Stimulated activated CD8-positive, alpha-beta memory T cell treated with anti-CD3 and anti-CD28 coated beads, Interleukin-7, amount 100 ng/mL, for 24 hours (primary cell): ENCODE data around the gene HNMT.

Experiments used
- DNase-seq: peaks from one replicate; pipeline ENCODE4 v3.0.0-alpha.2; 2020; ENCODE audit warnings: low read depth

HNMT gene

GRCh38 chr2:138012082-138012481 lies 47.8 kb downstream of the HNMT start:
- DNase-seq, result no peak

- no peak for DNase-seq
Measured at GRCh38 chr2:138012968-138013367, 48.7 kb downstream of the HNMT start.

- no peak for DNase-seq
Measured at GRCh38 chr2:138013639-138014038, 49.4 kb downstream of the HNMT start.

- DNase-seq, result no peak
Measured at GRCh38 chr2:138015494-138015893, 51.2 kb downstream of the HNMT start.

- no peak for DNase-seq
Measured at GRCh38 chr2:138016351-138017087, 52.2 kb downstream of the HNMT start.

GRCh38 chr2:138017824-138018223 lies 53.6 kb downstream of the HNMT start:
- no peak for DNase-seq

- DNase-seq, result no peak
Measured at GRCh38 chr2:138018866-138019688, 54.8 kb downstream of the HNMT start.

- DNase-seq, result no peak
Measured at GRCh38 chr2:138020432-138020831, 56.2 kb downstream of the HNMT start.

GRCh38 chr2:138021154-138021553 lies 56.9 kb downstream of the HNMT start:
- DNase-seq, result no peak

- DNase-seq, result no peak
Measured at GRCh38 chr2:138023298-138023697, 59.0 kb downstream of the HNMT start.

GRCh38 chr2:138023976-138024375 lies 59.7 kb downstream of the HNMT start:
- DNase-seq, result no peak

GRCh38 chr2:138026111-138027020 lies 62.1 kb downstream of the HNMT start:
- no peak for DNase-seq

- DNase-seq, result no peak
Measured at GRCh38 chr2:138028538-138028937, 64.3 kb downstream of the HNMT start.

GRCh38 chr2:138029276-138029675 lies 65.0 kb downstream of the HNMT start:
- DNase-seq, result no peak

GRCh38 chr2:138030459-138030858 lies 66.2 kb downstream of the HNMT start:
- DNase-seq, result no peak

GRCh38 chr2:138032334-138032733 lies 68.1 kb downstream of the HNMT start:
- DNase-seq, result no peak

- no peak for DNase-seq
Measured at GRCh38 chr2:138034536-138034935, 70.3 kb downstream of the HNMT start.

GRCh38 chr2:138035608-138036217 lies 71.4 kb downstream of the HNMT start:
- no peak for DNase-seq

- no peak for DNase-seq
Measured at GRCh38 chr2:138036522-138036921, 72.2 kb downstream of the HNMT start.

- no peak for DNase-seq
Measured at GRCh38 chr2:138037090-138037489, 72.8 kb downstream of the HNMT start.

- DNase-seq, result no peak
Measured at GRCh38 chr2:138040616-138041015, 76.3 kb downstream of the HNMT start.

- no peak for DNase-seq
Measured at GRCh38 chr2:138042311-138042710, 78.0 kb downstream of the HNMT start.
